NT2/D1 (cell line): ENCODE measurements around the gene FNDC3B.

Source experiments
- SUZ12 ChIP-seq: IDR thresholded peaks from 2 replicates; pipeline ENCODE4 v1.6.1; 2011; ENCODE audit not compliant: insufficient read length, insufficient read depth; ENCODE audit errors: extremely low read depth
- YY1 ChIP-seq: IDR thresholded peaks from 2 replicates; pipeline ENCODE4 v1.6.1; 2011; ENCODE audit not compliant: insufficient read length, insufficient read depth
- ZNF274 ChIP-seq: IDR thresholded peaks from 2 replicates; pipeline ENCODE4 v1.6.1; 2011; ENCODE audit warnings: mild to moderate bottlenecking, low read depth, low read length

DNA sequence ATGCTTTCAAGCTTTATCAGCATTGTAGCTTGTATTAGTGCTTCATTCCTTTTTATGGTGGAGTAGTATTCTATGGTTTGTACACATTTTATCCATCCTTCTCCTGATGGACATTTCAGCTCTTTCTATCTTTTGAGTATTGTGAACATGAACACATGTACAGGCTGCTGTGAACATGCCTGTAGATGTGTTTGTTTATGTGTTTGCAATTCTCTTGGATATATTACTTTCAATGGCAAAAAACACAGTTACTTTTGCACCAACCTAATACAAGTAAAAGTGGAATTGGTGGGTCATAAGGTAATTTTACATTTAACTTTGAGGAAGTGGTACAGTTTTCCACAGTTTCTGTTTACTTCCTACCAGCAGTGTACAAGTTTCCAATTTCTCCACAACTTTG is 180.4 kb downstream of the FNDC3B start:
- TF ChIP-seq YY1 (no peak), ZNF274 (no peak), SUZ12 (no peak)
